Endothelial cell of umbilical vein (primary cell): ENCODE data around the gene C4BPA. TPM values are rescaled to one million over a fixed set of nuclear protein-coding genes. Genes with fewer than 3 reads are reported as not detected.

Source experiments
- BruUV-seq: library from RNA; stranded (reverse); fragments of 400-500 nt; replicated peaks from 2 replicates; lab custom pipeline; 2021; lab: Mats Ljungman, UMichigan
- CTCF ChIA-PET: fragments of 300-600, 350-600 bp; sonication (Branson Sonifier 250); formaldehyde crosslinking; loops from one replicate; lab custom pipeline; 2021; ENCODE audit warnings: antibody characterized with exemption, inconsistent platforms; lab: Charles Lee
- POLR2A ChIA-PET: fragments of 300-600, 350-600 bp; sonication (Branson Sonifier 250); formaldehyde crosslinking; loops from one replicate; lab custom pipeline; 2021; ENCODE audit warnings: antibody characterized with exemption, inconsistent platforms; lab: Charles Lee
- DNase-seq: peaks from one replicate; pipeline ENCODE4 v3.0.0-alpha.2; 2011; ENCODE audit warnings: low read depth, low spot score
- FAIRE-seq: peaks from 2 replicates; lab custom pipeline; 2011; peaks lifted over from hg19 to GRCh38; lab: Jason Lieb, UNC
- H2AFZ ChIP-seq: 2 replicates; pipeline ENCODE4 v1.6.0; 2012; ENCODE audit warnings: low read depth, low read length, control low read depth, inconsistent platforms
- H3K27ac ChIP-seq: 2 replicates; pipeline ENCODE4 v1.5.1; 2011; ENCODE audit warnings: low read depth, mild to moderate bottlenecking, control low read depth, low read length, moderate library complexity; ENCODE audit not compliant: insufficient read depth
- H3K27me3 ChIP-seq, 2 experiments: 2 replicates each; pipeline versions ENCODE4 v1.6.0 to v1.6.1; 2011; ENCODE audit warnings: low read length in 2 of 2, mixed read lengths in 1 of 2; ENCODE audit not compliant: control insufficient read depth in 2 of 2, insufficient read depth in 2 of 2
- H3K36me3 ChIP-seq, 2 experiments: 2 replicates in 1 of 2; 3 replicates in 1 of 2; pipeline ENCODE4 v1.5.1; 2011; ENCODE audit warnings: low read length in 2 of 2, mild to moderate bottlenecking in 1 of 2, moderate library complexity in 1 of 2; ENCODE audit not compliant: control insufficient read depth in 2 of 2, insufficient read depth in 2 of 2; ENCODE audit errors: extremely low read depth in 1 of 2
- H3K4me1 ChIP-seq: 3 replicates; pipeline ENCODE4 v1.5.1; 2011; ENCODE audit warnings: mild to moderate bottlenecking, low read length; ENCODE audit not compliant: control insufficient read depth, insufficient read depth; ENCODE audit errors: extremely low read depth
- H3K4me2 ChIP-seq: 2 replicates; pipeline ENCODE4 v1.6.1; 2011; ENCODE audit warnings: low read length, control low read depth, mixed read lengths; ENCODE audit not compliant: insufficient read depth
- H3K4me3 ChIP-seq, 3 experiments: fragments of 200-600 bp in 1 of 3; sonication (generic), shearing (Covaris generic) in 1 of 3; replicated peaks in 1 of 3; 2 replicates each; pipeline ENCODE4 v1.5.1; 2011 to 2016; ENCODE audit warnings: control low read depth in 3 of 3, low read length in 3 of 3, mild to moderate bottlenecking in 2 of 3, inconsistent platforms in 1 of 3, low read depth in 1 of 3, moderate library complexity in 1 of 3; ENCODE audit not compliant: insufficient read depth in 1 of 3
- H3K79me2 ChIP-seq: 2 replicates; pipeline ENCODE4 v1.6.0; 2012; ENCODE audit warnings: low read length, inconsistent platforms; ENCODE audit not compliant: control insufficient read depth, insufficient read depth
- H3K9ac ChIP-seq: replicated peaks from 2 replicates; pipeline ENCODE3; 2011; ENCODE audit warnings: low read length, control low read depth; ENCODE audit not compliant: insufficient read depth; ENCODE audit errors: extremely low read depth
- H3K9me1 ChIP-seq: replicated peaks from 3 replicates; pipeline ENCODE4 v1.6.0; 2011; ENCODE audit warnings: mild to moderate bottlenecking, low read length; ENCODE audit not compliant: control insufficient read depth, insufficient read depth; ENCODE audit errors: extremely low read depth
- H3K9me3 ChIP-seq: replicated peaks from 2 replicates; pipeline ENCODE4 v1.5.1; 2012; ENCODE audit warnings: low read length, inconsistent platforms; ENCODE audit not compliant: control insufficient read depth, insufficient read depth
- H4K20me1 ChIP-seq: replicated peaks from 2 replicates; pipeline ENCODE3; 2011; ENCODE audit warnings: mild to moderate bottlenecking, low read length; ENCODE audit not compliant: control insufficient read depth, insufficient read depth; ENCODE audit errors: extremely low read depth
- CTCF ChIP-seq, 2 donors: IDR thresholded peaks; 1 replicate in 1 of 2; 2 replicates in 1 of 2; pipeline ENCODE4 v1.5.1; 2011; ENCODE audit warnings: low read length in 2 of 2, mild to moderate bottlenecking in 2 of 2, moderate library complexity in 2 of 2, control low read depth in 1 of 2, inconsistent platforms in 1 of 2, low read depth in 1 of 2; ENCODE audit not compliant: insufficient read depth in 1 of 2; ENCODE audit errors: extremely low read depth in 1 of 2
- EZH2 ChIP-seq: IDR thresholded peaks from 2 replicates; pipeline ENCODE4 v1.6.1; 2012; ENCODE audit warnings: borderline replicate concordance, low read depth, mild to moderate bottlenecking, moderate library complexity, low read length, inconsistent platforms; ENCODE audit not compliant: severe bottlenecking
- FOS ChIP-seq: IDR thresholded peaks from 2 replicates; pipeline ENCODE4 v1.6.1; 2011; ENCODE audit warnings: mild to moderate bottlenecking, low read length, moderate library complexity, borderline replicate concordance; ENCODE audit not compliant: insufficient read depth
- GATA2 ChIP-seq: IDR thresholded peaks from 2 replicates; pipeline ENCODE4 v1.7.0; 2011; ENCODE audit warnings: low read depth, mild to moderate bottlenecking, moderate library complexity, mixed read lengths, low read length; ENCODE audit not compliant: insufficient read length, insufficient read depth
- JUN ChIP-seq: IDR thresholded peaks from 2 replicates; pipeline ENCODE4 v1.6.1; 2011; ENCODE audit warnings: borderline replicate concordance, low read depth; ENCODE audit not compliant: insufficient read length, insufficient read depth
- MAX ChIP-seq: IDR thresholded peaks from 2 replicates; pipeline ENCODE4 v1.6.1; 2011; ENCODE audit not compliant: insufficient read depth, insufficient read length
- POLR2A ChIP-seq: IDR thresholded peaks from 2 replicates; pipeline ENCODE4 v1.6.1; 2012; ENCODE audit warnings: low read depth, mild to moderate bottlenecking, control low read depth, low read length
- dilution Hi-C: fragments of 300-500 bp; cut with MboI; formaldehyde crosslinking; loops from one replicate; pipeline ENCODE4 v1.15.0; 2019; ENCODE audit warnings: low sequenced_read_pairs; ENCODE audit not compliant: extremely low pct_ligation_motif_present
- intact Hi-C: fragments of 100-400 bp; cut with micrococcal nuclease; formaldehyde crosslinking; loops from one replicate; pipeline ENCODE4 v1.10.0; 2022
- polyA plus RNA-seq, 4 experiments: library from polyadenylated mRNA; depleted of rRNA in 3 of 4; stranded (reverse) in 3 of 4; unstranded in 1 of 4; fragments of >200 nt; gene quantifications; 2 replicates each; pipeline versions ENCODE4 v1.2.1 to v1.2.3, GENCODE V29; 2011 to 2012; ENCODE audit warnings: missing spikeins in 1 of 4
- total RNA-seq: library from RNA; stranded (reverse); gene quantifications from 2 replicates; pipeline ENCODE4 v1.2.3, GENCODE V29; 2021

C4BPA gene
- total and polyA plus RNA-seq, 2 donors (not counting 3 experiments of a cell fraction or from before 2014, with no cell fraction given), result not detected

GRCh38 chr1:207093944-207094343 is 10.1 kb upstream of the C4BPA start:
- no peaks in the 10 kb centered on the region for H3K36me3 ChIP-seq
- BruUV-seq, result no TSS peak
- TF ChIP-seq FOS (no peak), POLR2A (no peak), JUN (no peak), CTCF (IDR thresholded peaks at IDR 0.05; ENCODE audit: extremely low read depth in 1 of 2, insufficient read depth in 1 of 2, low read depth in 1 of 2, low read length in 2 of 2) (no peak), EZH2 (no peak), GATA2 (no peak), MAX (no peak)
- no peak overlapping the region for H3K27ac ChIP-seq
- H3K9me1 ChIP-seq, result no peaks in the 10 kb centered on the region
- FAIRE-seq, result no peak
- peaks cover 0 to 3% of the 10 kb centered on the region in 2 experiments for H3K27me3 ChIP-seq
- no peaks in the 10 kb centered on the region for H3K4me1 ChIP-seq
- intact Hi-C loops (no loop called here), dilution Hi-C loops (no loop called here)
- ChIA-PET CTCF (interaction anchor here (1.2 to 2.2 kb wide), 3 partner anchors 9 to 311 kb away, joined by 4 to 9 read pairs (median 6); no protein-coding TSS in a partner anchor), POLR2A (no interaction called here)
- H4K20me1 ChIP-seq, result no peaks in the 10 kb centered on the region
- DNase-seq, result no peak
- H3K9me3 ChIP-seq, result no peaks in the 10 kb centered on the region
- no peak overlapping the region for H3K4me3 ChIP-seq
- no peak overlapping the region for H3K9ac ChIP-seq
- no peaks in the 10 kb centered on the region for H3K79me2 ChIP-seq
- H2AFZ ChIP-seq, result no peak overlapping the region
- no peak overlapping the region for H3K4me2 ChIP-seq
